BJ (cell line): ENCODE results near the gene SARDH. TPM values are rescaled to one million over a fixed set of nuclear protein-coding genes. Genes with fewer than 3 reads are reported as not detected.

Experiments used
- CTCF ChIA-PET: fragments of 350-600 bp; formaldehyde crosslinking; extraction: SDS; loops from one replicate; lab custom pipeline; 2021; ENCODE audit warnings: antibody characterized with exemption, inconsistent platforms; lab: Yijun Ruan, JAX
- POLR2A ChIA-PET: fragments of 300-600 bp; sonication (Branson Sonifier 250); formaldehyde crosslinking; extraction: SDS; loops from one replicate; lab custom pipeline; 2021; ENCODE audit warnings: antibody characterized with exemption; lab: Charles Lee
- DNase-seq: peaks from one replicate; pipeline ENCODE4 v3.0.0-alpha.2; 2011; ENCODE audit warnings: low read depth
- H3K27me3 ChIP-seq: 2 replicates; pipeline ENCODE4 v1.6.0; 2011; ENCODE audit warnings: low read length; ENCODE audit not compliant: control insufficient read depth, insufficient read depth
- H3K36me3 ChIP-seq: 2 replicates; pipeline ENCODE4 v1.5.1; 2011; ENCODE audit warnings: low read length; ENCODE audit not compliant: control insufficient read depth, insufficient read depth
- H3K4me3 ChIP-seq: 2 replicates; pipeline ENCODE4 v1.5.1; 2011; ENCODE audit warnings: low read depth, mild to moderate bottlenecking, control low read depth, low read length
- CTCF ChIP-seq: IDR thresholded peaks from 2 replicates; pipeline ENCODE4 v1.5.1; 2011; ENCODE audit warnings: low read depth, mild to moderate bottlenecking, control low read depth, inconsistent platforms, low read length, moderate library complexity; ENCODE audit not compliant: insufficient read depth
- polyA plus RNA-seq: library from polyadenylated mRNA; depleted of rRNA; stranded (reverse); fragments of >200 nt; gene quantifications from 2 replicates; pipeline ENCODE4 v1.2.3, GENCODE V29; 2011

The SARDH gene
- polyA plus RNA-seq, 1 experiment = 0.53 TPM

GRCh38 chr9:133737071-133737773 lies 930 bp downstream of the SARDH start:
- DNase-seq = no peak
- peaks cover 2% of the 10 kb centered on the region; the same call in 1 of the 2 replicates for H3K27me3 ChIP-seq
- H3K36me3 ChIP-seq = no peaks in the 10 kb centered on the region
- TF ChIP-seq CTCF = no peak
- CTCF ChIA-PET = interaction anchor here (2.8 kb wide), 1 partner anchor 10 kb away, joined by 9 read pairs; no protein-coding TSS in a partner anchor
- no peak overlapping the region for H3K4me3 ChIP-seq
- POLR2A ChIA-PET = no interaction called here

- no peak for DNase-seq
- ChIA-PET CTCF (interaction anchor here (0.6 to 1.1 kb wide), 2 partner anchors 9 to 146 kb away, joined by 3 read pairs; no protein-coding TSS in a partner anchor), POLR2A (no interaction called here)
- no peak for TF ChIP-seq CTCF
- H3K4me3 ChIP-seq = no peak overlapping the region
- H3K36me3 ChIP-seq = no peaks in the 10 kb centered on the region
- peaks cover 2% of the 10 kb centered on the region for H3K27me3 ChIP-seq
Measured at GRCh38 chr9:133735931-133736330, 2.2 kb downstream of the SARDH start.

GRCh38 chr9:133735415-133735775 lies 2.8 kb downstream of the SARDH start:
- H3K36me3 ChIP-seq = no peaks in the 10 kb centered on the region
- H3K4me3 ChIP-seq = no peak overlapping the region
- peaks cover 2% of the 10 kb centered on the region for H3K27me3 ChIP-seq
- CTCF ChIA-PET = interaction anchor here (0.6 to 1.3 kb wide), 3 partner anchors 8 to 145 kb away, joined by 3 read pairs; no protein-coding TSS in a partner anchor
- TF ChIP-seq CTCF = no peak
- POLR2A ChIA-PET = no interaction called here
- DNase-seq = no peak

- ChIA-PET POLR2A (no interaction called here), CTCF (interaction anchor here (1.1 to 3.7 kb wide), 3 partner anchors 8 to 20 kb away, joined by 3 to 25 read pairs (median 3); no protein-coding TSS in a partner anchor)
- no peak for TF ChIP-seq CTCF
Measured at GRCh38 chr9:133734590-133735414, 3.4 kb downstream of the SARDH start.

GRCh38 chr9:133733796-133734533 lies 4.2 kb downstream of the SARDH start:
- Histone ChIP-seq H3K4me3 (no peak overlapping the region), H3K36me3 (no peaks in the 10 kb centered on the region), H3K27me3 (peaks cover 2% of the 10 kb centered on the region)
- no peak for DNase-seq
- CTCF ChIA-PET = interaction anchor here (1.3 to 3.7 kb wide), 2 partner anchors 9 to 19 kb away, joined by 3 to 25 read pairs; no protein-coding TSS in a partner anchor
- no peak for TF ChIP-seq CTCF
- POLR2A ChIA-PET = no interaction called here

More at GRCh38 chr9:133734590-133735414, 3.4 kb downstream of the SARDH start:
- H3K36me3 ChIP-seq = no peaks in the 10 kb centered on the region
- H3K27me3 ChIP-seq = peaks cover 2% of the 10 kb centered on the region
- H3K4me3 ChIP-seq = no peak overlapping the region
- no peak for DNase-seq
